ENCODE measurements around the gene RASSF1.

DNA sequence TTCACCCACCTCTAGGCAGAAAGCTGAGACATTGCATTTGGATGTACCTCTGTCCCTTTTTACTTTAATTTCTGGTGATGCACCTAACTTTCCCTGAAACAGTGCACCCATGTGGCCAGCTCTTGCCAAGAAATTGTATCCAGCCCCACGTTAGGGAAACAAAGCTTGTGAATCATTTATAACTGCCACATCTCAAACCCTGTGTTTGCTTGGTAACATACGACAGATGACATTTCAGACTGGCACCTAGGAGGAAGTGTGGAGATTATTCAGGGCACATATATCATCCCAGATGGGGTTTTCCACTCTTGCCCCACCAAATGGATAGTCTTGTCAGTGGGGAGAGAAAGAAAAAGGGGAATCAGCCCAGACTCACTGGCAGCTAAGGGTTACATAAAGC lies 12.1 kb upstream of the RASSF1 start:
- TF ChIP-seq, protein P1, sequence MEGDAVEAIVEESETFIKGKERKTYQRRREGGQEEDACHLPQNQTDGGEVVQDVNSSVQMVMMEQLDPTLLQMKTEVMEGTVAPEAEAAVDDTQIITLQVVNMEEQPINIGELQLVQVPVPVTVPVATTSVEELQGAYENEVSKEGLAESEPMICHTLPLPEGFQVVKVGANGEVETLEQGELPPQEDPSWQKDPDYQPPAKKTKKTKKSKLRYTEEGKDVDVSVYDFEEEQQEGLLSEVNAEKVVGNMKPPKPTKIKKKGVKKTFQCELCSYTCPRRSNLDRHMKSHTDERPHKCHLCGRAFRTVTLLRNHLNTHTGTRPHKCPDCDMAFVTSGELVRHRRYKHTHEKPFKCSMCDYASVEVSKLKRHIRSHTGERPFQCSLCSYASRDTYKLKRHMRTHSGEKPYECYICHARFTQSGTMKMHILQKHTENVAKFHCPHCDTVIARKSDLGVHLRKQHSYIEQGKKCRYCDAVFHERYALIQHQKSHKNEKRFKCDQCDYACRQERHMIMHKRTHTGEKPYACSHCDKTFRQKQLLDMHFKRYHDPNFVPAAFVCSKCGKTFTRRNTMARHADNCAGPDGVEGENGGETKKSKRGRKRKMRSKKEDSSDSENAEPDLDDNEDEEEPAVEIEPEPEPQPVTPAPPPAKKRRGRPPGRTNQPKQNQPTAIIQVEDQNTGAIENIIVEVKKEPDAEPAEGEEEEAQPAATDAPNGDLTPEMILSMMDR (IDR thresholded peaks at IDR 0.05) = peak in 1 of 2 donors; percentile 2
- no peak for TF ChIP-seq POLR2A (IDR thresholded peaks at IDR 0.05)

All from suprapubic skin (tissue), 3 donors.